ENCODE measurements around the gene ANKRD33B.

ANKRD33B gene

DNA sequence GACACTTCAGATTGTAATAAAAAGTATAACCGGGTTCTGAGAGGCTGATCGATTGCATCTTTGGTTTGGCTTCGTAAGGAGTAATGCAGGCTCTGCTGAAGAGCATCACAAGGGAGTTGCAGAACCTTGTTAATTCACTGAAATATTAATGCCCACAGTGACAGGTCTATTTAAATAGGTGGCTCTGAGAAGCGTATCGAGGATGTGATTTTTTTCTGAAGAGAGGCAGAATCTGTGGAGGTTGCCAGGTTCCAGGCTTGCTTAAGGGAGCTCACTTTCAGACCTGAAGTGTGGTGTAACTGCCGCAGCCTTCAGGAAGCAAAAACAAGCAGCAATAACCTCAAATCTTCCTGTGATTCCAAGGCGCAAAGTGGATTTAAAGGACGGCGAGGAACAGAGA, 80.3 kb downstream of the ANKRD33B start:
- Histone ChIP-seq H3K36me3 (ENCODE audit: insufficient read depth, low read length) (peaks cover 32% of the 10 kb centered on the region), H3K79me2 (ENCODE audit: insufficient read depth, low read length) (peaks cover 52% of the 10 kb centered on the region), H4K20me1 (ENCODE audit: insufficient read depth, low read length) (peaks cover 28% of the 10 kb centered on the region; the same call in 1 of the 2 replicates), H3K27ac (ENCODE audit: low read length) (no peak overlapping the region), H3K4me2 (ENCODE audit: insufficient read depth, low read length) (no peak overlapping the region), H3K9me3 (ENCODE audit: insufficient read depth, low read length, severe bottlenecking) (no peaks in the 10 kb centered on the region), H3K4me3 (ENCODE audit: low read depth in 1 of 2, low read length in 2 of 2) (no peak overlapping the region), H3K4me1 (ENCODE audit: insufficient read depth, low read length) (no peaks in the 10 kb centered on the region), H3K27me3 (ENCODE audit: insufficient read depth, low read length, poor library complexity) (no peaks in the 10 kb centered on the region), H3K9ac (ENCODE audit: low read depth, low read length) (no peak overlapping the region), H2AFZ (ENCODE audit: low read depth, low read length) (no peak overlapping the region)
- ATAC-seq (ENCODE audit: insufficient read depth, low read depth), result no peak
- TF ChIP-seq, protein P1, sequence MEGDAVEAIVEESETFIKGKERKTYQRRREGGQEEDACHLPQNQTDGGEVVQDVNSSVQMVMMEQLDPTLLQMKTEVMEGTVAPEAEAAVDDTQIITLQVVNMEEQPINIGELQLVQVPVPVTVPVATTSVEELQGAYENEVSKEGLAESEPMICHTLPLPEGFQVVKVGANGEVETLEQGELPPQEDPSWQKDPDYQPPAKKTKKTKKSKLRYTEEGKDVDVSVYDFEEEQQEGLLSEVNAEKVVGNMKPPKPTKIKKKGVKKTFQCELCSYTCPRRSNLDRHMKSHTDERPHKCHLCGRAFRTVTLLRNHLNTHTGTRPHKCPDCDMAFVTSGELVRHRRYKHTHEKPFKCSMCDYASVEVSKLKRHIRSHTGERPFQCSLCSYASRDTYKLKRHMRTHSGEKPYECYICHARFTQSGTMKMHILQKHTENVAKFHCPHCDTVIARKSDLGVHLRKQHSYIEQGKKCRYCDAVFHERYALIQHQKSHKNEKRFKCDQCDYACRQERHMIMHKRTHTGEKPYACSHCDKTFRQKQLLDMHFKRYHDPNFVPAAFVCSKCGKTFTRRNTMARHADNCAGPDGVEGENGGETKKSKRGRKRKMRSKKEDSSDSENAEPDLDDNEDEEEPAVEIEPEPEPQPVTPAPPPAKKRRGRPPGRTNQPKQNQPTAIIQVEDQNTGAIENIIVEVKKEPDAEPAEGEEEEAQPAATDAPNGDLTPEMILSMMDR (IDR thresholded peaks at IDR 0.05; ENCODE audit: borderline replicate concordance, extremely low read depth, low read length, poor library complexity, severe bottlenecking), result no peak
- no peak for TF ChIP-seq EZH2 (IDR thresholded peaks at IDR 0.05; ENCODE audit: borderline replicate concordance, low read depth, low read length, severe bottlenecking)
- DNase-seq, result no peak

DNA sequence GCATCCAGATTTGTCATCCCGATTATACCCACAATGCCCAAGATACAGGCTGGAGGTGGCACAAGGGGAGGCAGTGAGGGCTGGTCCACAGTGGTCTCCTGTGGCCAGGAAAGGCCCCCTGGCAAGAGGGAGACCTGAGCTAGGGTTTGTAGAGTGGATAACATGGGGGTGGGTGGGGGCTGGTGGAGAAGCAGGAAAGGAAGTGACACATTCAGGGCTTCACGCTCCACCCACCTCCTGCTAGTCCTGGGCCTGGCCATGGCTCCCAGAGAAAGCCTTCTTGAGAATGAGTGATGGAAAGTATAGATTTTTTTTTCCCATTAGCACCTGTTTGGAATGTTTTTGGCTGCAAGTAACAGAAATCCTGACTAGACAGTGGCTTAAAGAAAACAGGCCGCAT, 81.3 kb downstream of the ANKRD33B start:
- ATAC-seq (ENCODE audit: insufficient read depth, low read depth) (peak; percentile 44; the same call in 1 of the 3 replicates), DNase-seq (no peak)
- Histone ChIP-seq H3K27ac (ENCODE audit: low read length) (0 out of 2 replicates have a peak overlapping the region, but pooled peaks have one; percentile 18), H3K9ac (ENCODE audit: low read depth, low read length) (no peak overlapping the region), H3K4me3 (ENCODE audit: low read depth in 1 of 2, low read length in 2 of 2) (no peak overlapping the region), H3K4me2 (ENCODE audit: insufficient read depth, low read length) (no peak overlapping the region), H4K20me1 (ENCODE audit: insufficient read depth, low read length) (peaks cover 26% of the 10 kb centered on the region; the same call in 1 of the 2 replicates), H3K79me2 (ENCODE audit: insufficient read depth, low read length) (peaks cover 49% of the 10 kb centered on the region), H3K36me3 (ENCODE audit: insufficient read depth, low read length) (peaks cover 33% of the 10 kb centered on the region), H3K4me1 (ENCODE audit: insufficient read depth, low read length) (no peaks in the 10 kb centered on the region), H3K27me3 (ENCODE audit: insufficient read depth, low read length, poor library complexity) (no peaks in the 10 kb centered on the region), H3K9me3 (ENCODE audit: insufficient read depth, low read length, severe bottlenecking) (no peaks in the 10 kb centered on the region), H2AFZ (ENCODE audit: low read depth, low read length) (no peak overlapping the region)
- TF ChIP-seq EZH2 (IDR thresholded peaks at IDR 0.05; ENCODE audit: borderline replicate concordance, low read depth, low read length, severe bottlenecking), result no peak
- TF ChIP-seq, protein P1 (IDR thresholded peaks at IDR 0.05; ENCODE audit: borderline replicate concordance, extremely low read depth, low read length, poor library complexity, severe bottlenecking), result no peak

DNA sequence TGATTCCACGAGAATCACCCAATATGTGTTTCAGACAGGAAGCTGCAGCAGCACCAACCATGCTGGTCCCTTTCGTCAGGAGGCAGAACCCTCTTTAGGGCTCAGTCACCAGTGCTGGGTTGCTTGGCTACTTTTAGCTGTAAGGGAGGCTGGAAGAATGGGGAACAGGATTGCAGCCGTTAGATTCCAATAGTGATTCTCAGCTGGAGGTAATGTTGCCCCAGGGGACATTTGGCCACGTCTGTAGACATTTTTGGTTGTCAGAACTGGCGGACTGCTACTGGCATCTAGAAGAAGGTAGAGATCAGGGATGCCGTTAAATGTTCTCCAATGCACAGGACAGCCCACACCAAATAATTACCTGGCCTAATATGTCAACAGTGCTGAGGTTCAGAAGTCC, 81.8 kb downstream of the ANKRD33B start:
- no peak overlapping the region for H2AFZ ChIP-seq (ENCODE audit: low read depth, low read length)
- H3K79me2 ChIP-seq (ENCODE audit: insufficient read depth, low read length), result peaks cover 46% of the 10 kb centered on the region
- H3K4me3 ChIP-seq (ENCODE audit: low read depth in 1 of 2, low read length in 2 of 2), result no peak overlapping the region
- H4K20me1 ChIP-seq (ENCODE audit: insufficient read depth, low read length), result peaks cover 24% of the 10 kb centered on the region; the same call in 1 of the 2 replicates
- H3K9ac ChIP-seq (ENCODE audit: low read depth, low read length), result no peak overlapping the region
- TF ChIP-seq, protein P1 (IDR thresholded peaks at IDR 0.05; ENCODE audit: borderline replicate concordance, extremely low read depth, low read length, poor library complexity, severe bottlenecking), result no peak
- TF ChIP-seq EZH2 (IDR thresholded peaks at IDR 0.05; ENCODE audit: borderline replicate concordance, low read depth, low read length, severe bottlenecking), result no peak
- H3K27ac ChIP-seq (ENCODE audit: low read length), result no peak overlapping the region
- DNase-seq (no peak), ATAC-seq (ENCODE audit: insufficient read depth, low read depth) (no peak)
- no peaks in the 10 kb centered on the region for H3K9me3 ChIP-seq (ENCODE audit: insufficient read depth, low read length, severe bottlenecking)
- H3K4me2 ChIP-seq (ENCODE audit: insufficient read depth, low read length), result no peak overlapping the region
- no peaks in the 10 kb centered on the region for H3K4me1 ChIP-seq (ENCODE audit: insufficient read depth, low read length)
- peaks cover 36% of the 10 kb centered on the region for H3K36me3 ChIP-seq (ENCODE audit: insufficient read depth, low read length)
- no peaks in the 10 kb centered on the region for H3K27me3 ChIP-seq (ENCODE audit: insufficient read depth, low read length, poor library complexity)

Measured in DND-41 (cell line).